Umbilical cord (tissue), 2 donors: Measurements from ENCODE around the gene SYCE3. TPM values are rescaled to one million over a fixed set of nuclear protein-coding genes. Genes with fewer than 3 reads are reported as not detected.

Experiments
- DNase-seq: peaks from one replicate; pipeline ENCODE4 v3.0.0-alpha.2; 2015; ENCODE audit warnings: low spot score
- total RNA-seq: library from RNA; depleted of rRNA; stranded (reverse); fragments of >200 nt; gene quantifications from one replicate; pipeline ENCODE4 v1.2.3, GENCODE V29; 2014; ENCODE audit warnings: low replicate concordance; ENCODE audit not compliant: insufficient read depth

SYCE3 gene
- total RNA-seq, 1 donor from 2014 or later = not detected

GRCh38 chr22:50600967-50601668 is 38.4 kb upstream of the SYCE3 start:
- DNase-seq = no peak

GRCh38 chr22:50600538-50600937 is 37.8 kb upstream of the SYCE3 start, which contains the start of gene MAPK8IP2:
Gene MAPK8IP2, plus strand, starts transcription at chr22:50600793. Its CDS starts 26 bp downstream, at chr22:50600819.
- no peak for DNase-seq

DNA sequence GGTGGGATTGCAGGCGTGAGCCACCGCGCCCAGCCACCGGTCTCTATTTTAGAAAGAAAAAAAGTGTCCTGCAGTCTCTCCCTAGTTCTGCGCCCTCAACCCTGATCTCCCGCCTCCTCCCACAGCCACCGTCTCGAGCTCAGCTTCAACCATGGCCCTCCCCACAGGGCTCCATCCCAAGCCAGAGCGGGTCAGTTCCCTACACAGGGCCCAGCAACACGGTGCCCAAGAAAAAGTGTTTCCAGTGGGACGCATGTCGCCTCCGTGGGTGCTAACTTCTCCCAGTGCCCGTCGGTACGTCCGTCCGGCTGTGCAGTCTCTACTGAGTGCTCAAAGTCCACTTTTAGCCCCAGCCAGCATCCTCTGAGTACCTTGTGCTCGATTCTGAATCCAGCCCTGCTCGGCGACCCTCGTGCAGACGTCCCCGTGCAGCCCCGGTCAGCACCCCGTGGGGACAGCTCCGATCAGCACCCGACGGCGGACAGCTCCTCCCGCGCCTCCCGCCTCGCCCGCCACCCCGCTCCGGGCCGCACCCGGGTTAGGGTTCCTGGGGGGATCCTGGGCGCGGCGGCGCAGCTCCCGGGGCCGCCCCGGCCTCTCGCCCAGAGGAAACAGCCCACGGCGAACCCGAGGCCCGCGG is 37.2 kb upstream of the SYCE3 start:
- peak; percentile 38 for DNase-seq

- no peak for DNase-seq
These were observed 34.4 kb upstream of the SYCE3 start for GRCh38 chr22:50597097-50597496.

- DNase-seq = no peak
These were observed 32.5 kb upstream of the SYCE3 start for GRCh38 chr22:50595189-50595588.

DNA sequence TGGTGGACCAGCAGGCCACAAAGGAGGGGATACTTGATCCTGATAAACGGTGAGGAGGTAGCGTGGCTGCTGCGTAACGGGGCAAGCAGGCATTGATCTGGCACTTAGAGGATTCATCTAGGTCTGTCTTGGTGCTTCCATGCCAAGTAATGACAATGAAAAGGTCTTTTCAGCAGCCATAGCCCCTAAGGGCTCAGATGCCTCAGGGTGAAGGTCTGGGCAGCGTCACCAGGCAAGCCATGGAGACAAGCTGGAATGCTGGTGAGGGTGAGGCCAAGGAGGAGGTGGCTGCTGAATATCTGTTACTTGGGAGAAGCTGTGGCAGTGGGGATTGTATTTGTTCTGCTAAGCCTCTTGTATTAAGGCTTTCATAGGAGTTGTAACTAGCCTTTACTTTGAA is 24.7 kb upstream of the SYCE3 start:
- DNase-seq = no peak

DNA sequence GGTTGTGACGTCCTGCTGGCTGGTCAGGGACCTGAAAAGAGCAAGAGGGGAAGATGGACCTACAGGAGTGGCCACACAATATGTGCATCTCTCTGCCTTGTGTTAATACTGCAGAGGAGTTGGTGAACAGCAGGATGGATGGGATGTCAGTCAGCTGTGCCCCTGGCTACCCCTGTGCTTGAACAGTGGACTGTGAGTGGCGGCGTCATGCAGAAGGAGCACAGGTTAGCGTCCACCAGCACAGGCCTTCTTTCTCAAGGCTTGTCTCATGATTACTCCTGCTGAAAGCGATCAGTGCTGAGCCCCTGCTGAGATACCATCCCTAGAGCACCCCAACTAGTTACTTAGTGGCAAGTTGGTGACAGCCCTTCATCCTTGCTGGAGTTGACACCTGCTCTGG is 23.7 kb upstream of the SYCE3 start:
- no peak for DNase-seq

GRCh38 chr22:50585781-50586180 is 23.1 kb upstream of the SYCE3 start:
- DNase-seq = no peak

DNA sequence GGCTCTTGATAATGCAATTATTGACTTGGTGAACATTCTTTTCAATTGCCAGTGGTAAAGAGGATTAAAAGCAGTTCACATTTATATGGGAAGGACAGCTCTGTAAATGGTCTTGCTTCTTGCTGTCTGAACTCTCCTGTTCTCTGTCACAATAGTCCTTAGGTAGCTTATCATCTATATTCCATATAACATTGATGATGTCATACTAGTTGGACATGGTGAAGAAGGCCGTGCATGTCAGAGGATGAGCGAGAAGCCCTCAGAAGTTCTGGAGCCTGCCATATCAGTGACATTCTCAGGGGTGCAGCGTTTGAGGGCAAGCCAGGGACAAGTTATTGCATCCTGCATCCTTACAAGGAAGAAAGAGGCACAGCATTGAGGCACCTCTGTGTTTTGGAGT is 22.5 kb upstream of the SYCE3 start:
- DNase-seq = no peak

GRCh38 chr22:50584106-50585096 is 21.7 kb upstream of the SYCE3 start:
- DNase-seq = no peak

- no peak for DNase-seq
These were observed 20.7 kb upstream of the SYCE3 start for GRCh38 chr22:50583294-50583861.

DNA sequence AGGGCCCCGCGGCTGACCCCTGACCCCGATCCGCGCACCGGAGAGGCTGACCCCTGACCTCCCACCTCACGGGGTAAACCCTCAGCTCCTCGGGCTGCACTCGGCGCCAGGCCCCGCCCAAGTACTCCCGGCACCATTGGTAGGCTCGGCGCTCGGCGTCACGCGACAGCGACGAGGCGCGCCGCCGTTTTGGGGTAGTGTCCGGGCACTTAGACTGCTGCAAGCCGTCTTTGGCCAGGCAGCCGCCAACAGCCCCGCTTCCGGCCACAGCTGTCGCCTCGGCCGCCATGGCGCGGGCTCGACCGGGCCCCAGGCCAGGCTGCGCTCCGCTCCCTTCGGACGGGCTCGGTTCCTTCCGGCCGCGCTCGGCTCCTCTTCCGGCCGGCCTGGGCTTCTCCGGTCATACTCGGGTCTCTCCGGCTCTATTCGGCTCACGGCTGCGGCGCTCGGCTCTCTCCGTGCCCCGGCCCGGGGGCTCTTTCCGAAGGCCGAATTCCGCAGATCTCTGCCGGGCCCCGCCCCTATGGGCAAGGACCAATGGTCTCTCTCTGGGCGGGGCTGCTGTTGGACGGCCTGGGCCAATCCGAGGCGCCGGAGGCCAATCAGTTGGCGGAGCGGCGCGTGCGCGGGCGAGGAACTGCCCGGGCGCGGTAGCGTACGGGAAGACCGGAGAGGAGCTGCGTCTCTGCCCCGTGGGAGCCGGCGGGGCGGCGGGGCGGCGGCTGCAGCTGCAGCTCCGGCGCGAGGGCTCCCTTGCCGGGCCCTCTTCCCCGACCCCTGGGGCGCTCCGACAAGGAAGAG is 20.0 kb upstream of the SYCE3 start, which contains the start of gene CHKB:
CHKB (minus strand) TSS at position 357 of the 801 bp plus-strand sequence; CDS start at position 289, 68 bp downstream.
- peak; percentile 99 for DNase-seq

DNA sequence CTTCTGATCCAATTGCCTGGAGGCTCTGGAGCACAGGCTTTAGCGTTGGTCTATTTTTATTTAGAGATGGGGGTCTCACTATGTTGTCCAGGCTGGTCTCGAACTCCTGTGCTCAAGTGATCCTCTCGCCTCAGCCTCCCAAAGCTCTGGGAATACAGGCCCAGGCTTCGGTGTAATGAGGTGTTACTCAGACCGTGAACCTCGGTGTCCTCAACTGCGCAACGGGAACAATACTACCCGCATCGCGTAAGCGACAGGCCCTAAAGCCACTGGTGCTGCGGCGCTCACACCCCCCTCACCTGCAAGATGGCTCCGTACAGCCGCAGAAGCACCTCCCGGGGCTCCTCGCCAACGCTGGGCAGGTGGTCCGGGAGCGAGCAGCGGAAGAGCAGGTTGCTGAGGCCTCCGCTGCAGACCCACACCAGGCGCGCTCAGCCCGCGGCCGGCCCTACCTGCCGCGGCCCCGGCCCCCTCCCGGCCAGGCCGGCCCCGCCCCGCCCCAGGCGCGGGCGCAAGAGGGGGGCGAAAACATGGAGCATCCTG is 19.3 kb upstream of the SYCE3 start:
- DNase-seq = no peak

DNA sequence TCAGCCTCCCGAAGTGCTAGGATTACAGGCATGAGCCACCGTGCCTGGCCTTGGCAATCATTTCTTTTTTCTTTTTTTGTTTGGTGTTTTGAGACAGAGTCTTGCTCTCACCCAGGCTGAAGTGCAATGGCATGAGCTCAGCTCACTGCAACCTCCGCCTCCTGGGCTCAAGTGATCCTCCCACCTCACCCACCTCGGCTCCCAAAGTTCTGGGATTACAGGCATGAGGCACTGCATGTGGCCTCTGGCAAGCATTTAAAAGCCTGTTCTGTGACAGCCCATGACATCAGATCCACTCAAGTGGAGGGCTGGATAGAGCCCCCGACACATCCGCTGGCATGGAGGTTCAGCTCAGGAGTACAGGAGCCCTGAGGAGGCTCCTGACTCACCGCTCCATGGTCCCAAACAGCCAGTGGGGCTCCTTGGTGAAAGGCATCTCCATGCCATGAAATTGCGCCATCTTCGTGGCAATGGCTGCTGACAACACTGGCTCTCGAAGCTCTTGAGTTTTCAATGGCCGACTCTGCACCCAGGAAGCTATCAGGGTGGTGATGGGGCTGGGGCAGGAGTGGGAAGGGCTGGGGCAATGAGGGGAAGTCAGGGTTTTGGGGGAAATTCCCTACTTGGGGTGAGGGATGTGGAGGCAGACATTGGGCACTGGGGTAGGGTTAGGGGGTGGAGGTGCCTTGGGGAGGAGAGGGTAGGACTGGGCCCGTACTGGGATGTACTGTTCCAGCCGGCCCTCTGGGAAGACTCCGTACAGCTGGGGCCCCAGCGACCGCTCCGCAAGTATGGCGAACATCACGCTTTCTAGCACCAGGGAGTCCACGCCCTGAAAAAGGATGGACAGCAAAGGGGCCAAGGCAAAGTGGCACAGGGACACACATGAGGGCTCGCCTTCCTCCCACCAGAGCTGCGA is 18.6 kb upstream of the SYCE3 start:
- no peak for DNase-seq

GRCh38 chr22:50579752-50580151 is 17.0 kb upstream of the SYCE3 start:
- no peak for DNase-seq

DNA sequence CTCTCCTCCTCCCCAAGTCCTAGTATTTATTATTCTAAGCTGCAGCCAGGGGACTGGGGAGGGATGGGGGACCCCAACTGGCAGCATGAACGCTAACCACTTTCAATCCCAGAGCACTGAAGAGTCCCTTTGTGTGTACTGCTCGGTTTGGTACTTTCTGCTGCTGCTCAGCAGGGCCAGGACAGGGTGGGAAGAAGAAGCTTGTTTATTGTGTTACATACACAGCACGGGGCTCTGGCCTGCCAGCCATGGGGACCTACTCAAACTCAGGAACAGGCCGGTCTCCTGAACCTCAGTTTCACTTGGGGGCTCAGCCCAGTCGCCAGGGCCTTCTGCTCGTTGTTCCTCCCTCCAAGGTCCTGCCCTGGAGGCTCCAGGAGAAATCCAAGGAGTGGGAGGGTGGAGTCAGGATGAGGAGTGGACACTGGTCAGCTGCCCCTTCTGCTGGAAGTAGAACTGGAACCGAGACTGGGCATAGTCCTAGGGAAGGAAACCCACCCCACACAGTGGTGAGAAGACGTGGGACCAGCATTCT is 16.1 kb upstream of the SYCE3 start:
- DNase-seq = no peak

- no peak for DNase-seq
These were observed 15.5 kb upstream of the SYCE3 start, which contains the start of gene CPT1B for GRCh38 chr22:50577987-50578775. Gene CPT1B, minus strand, starts transcription at chr22:50578427. Its CDS starts 512 bp downstream, at chr22:50577915.

DNA sequence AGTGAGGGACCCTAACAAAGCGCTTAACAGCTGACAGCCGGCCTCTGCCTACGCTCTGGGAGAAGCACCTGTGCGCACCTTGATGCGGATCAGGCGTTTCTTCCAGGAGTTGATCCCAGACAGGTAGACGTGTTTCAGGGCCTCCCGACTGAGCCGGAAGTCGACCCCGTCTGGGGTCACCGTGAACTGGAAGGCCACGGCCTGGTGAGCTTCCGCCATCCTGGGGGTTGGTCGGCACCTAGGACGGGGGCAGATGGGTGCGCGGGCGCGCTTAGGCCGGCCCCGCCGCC is 14.9 kb upstream of the SYCE3 start:
- DNase-seq = no peak
